Neural progenitor cell (in vitro differentiated cells): ENCODE data around the gene CD83. TPM values are rescaled to one million over a fixed set of nuclear protein-coding genes. Genes with fewer than 3 reads are reported as not detected.

Experiments
- DNase-seq: peaks from one replicate; pipeline ENCODE4 v3.0.0-alpha.2; 2016; ENCODE audit warnings: low spot score
- H2AFZ ChIP-seq: fragments of 200-600 bp; sonication (generic); replicated peaks from 2 replicates; pipeline ENCODE4 v1.6.1; 2016; ENCODE audit warnings: antibody characterized with exemption
- H3F3A ChIP-seq: fragments of 200-600 bp; sonication (generic); 2 replicates; pipeline ENCODE4 v1.6.1; 2016; ENCODE audit warnings: antibody characterized with exemption, low read depth
- H3K27ac ChIP-seq: fragments of 200-600 bp; sonication (generic); 2 replicates; pipeline ENCODE4 v1.5.1; 2016; ENCODE audit warnings: mild to moderate bottlenecking
- H3K27me3 ChIP-seq: fragments of 200-600 bp; sonication (generic); 2 replicates; pipeline ENCODE4 v1.6.1; 2016; ENCODE audit warnings: mild to moderate bottlenecking, moderate library complexity
- H3K36me3 ChIP-seq: fragments of 200-600 bp; sonication (generic); 2 replicates; pipeline ENCODE4 v1.5.1; 2016
- H3K4me1 ChIP-seq: fragments of 200-600 bp; sonication (generic); 2 replicates; pipeline ENCODE4 v1.6.1; 2016; ENCODE audit warnings: mixed run types
- H3K4me2 ChIP-seq: fragments of 200-600 bp; sonication (generic); 2 replicates; pipeline ENCODE4 v1.6.1; 2016
- H3K4me3 ChIP-seq: fragments of 200-600 bp; sonication (generic); 2 replicates; pipeline ENCODE4 v1.5.1; 2016
- H3K79me2 ChIP-seq: fragments of 200-600 bp; sonication (generic); 2 replicates; pipeline ENCODE4 v1.6.1; 2016; ENCODE audit warnings: low read depth
- H3K9ac ChIP-seq: fragments of 200-600 bp; sonication (generic); 2 replicates; pipeline ENCODE4 v1.6.1; 2016
- H3K9me3 ChIP-seq: fragments of 200-600 bp; sonication (generic); 2 replicates; pipeline ENCODE4 v1.5.1; 2016; ENCODE audit warnings: low read depth
- H4K20me1 ChIP-seq: fragments of 200-600 bp; sonication (generic); 2 replicates; pipeline ENCODE4 v1.6.1; 2016; ENCODE audit warnings: low read depth
- H3K27ac Mint-ChIP-seq: 3 replicates; pipeline ENCODE4 v1.8.0; 2021; ENCODE audit warnings: mixed read lengths
- H3K27me3 Mint-ChIP-seq: 2 replicates; pipeline ENCODE4 v1.8.0; 2022; ENCODE audit warnings: low read depth, mild to moderate bottlenecking, inconsistent platforms, moderate library complexity, mixed read lengths; ENCODE audit not compliant: insufficient read depth
- H3K36me3 Mint-ChIP-seq: 3 replicates; pipeline ENCODE4 v1.8.0; 2021; ENCODE audit warnings: mixed read lengths
- H3K4me1 Mint-ChIP-seq: 3 replicates; pipeline ENCODE4 v1.8.0; 2021; ENCODE audit warnings: mixed read lengths
- H3K4me3 Mint-ChIP-seq: 3 replicates; pipeline ENCODE4 v1.8.0; 2021; ENCODE audit warnings: mild to moderate bottlenecking, moderate library complexity, mixed read lengths
- H3K9me3 Mint-ChIP-seq: 3 replicates; pipeline ENCODE4 v1.8.0; 2020; ENCODE audit warnings: mixed read lengths
- EZH2 ChIP-seq: fragments of 200-600 bp; sonication (generic); IDR thresholded peaks from 2 replicates; pipeline ENCODE4 v1.6.1; 2017; ENCODE audit warnings: antibody characterized with exemption, mild to moderate bottlenecking, moderate library complexity
- EZH2phosphoT487 ChIP-seq: fragments of 200-600 bp; sonication (generic); IDR thresholded peaks from 2 replicates; pipeline ENCODE4 v1.6.1; 2017; ENCODE audit warnings: antibody characterized with exemption
- total RNA-seq: library from RNA; depleted of rRNA; stranded (reverse); fragments of >200 nt; gene quantifications from 2 replicates; pipeline ENCODE4 v1.2.3, GENCODE V29; 2015; ENCODE audit warnings: low replicate concordance
- TF ChIP-seq, protein P1 (sequence below): fragments of 200-600 bp; sonication (generic); IDR thresholded peaks from 2 replicates; pipeline ENCODE4 v1.5.1; 2017; ENCODE audit warnings: antibody characterized with exemption, mild to moderate bottlenecking

CD83 gene
- total RNA-seq, 1 donor from 2014 or later, result 0.80 TPM

DNA sequence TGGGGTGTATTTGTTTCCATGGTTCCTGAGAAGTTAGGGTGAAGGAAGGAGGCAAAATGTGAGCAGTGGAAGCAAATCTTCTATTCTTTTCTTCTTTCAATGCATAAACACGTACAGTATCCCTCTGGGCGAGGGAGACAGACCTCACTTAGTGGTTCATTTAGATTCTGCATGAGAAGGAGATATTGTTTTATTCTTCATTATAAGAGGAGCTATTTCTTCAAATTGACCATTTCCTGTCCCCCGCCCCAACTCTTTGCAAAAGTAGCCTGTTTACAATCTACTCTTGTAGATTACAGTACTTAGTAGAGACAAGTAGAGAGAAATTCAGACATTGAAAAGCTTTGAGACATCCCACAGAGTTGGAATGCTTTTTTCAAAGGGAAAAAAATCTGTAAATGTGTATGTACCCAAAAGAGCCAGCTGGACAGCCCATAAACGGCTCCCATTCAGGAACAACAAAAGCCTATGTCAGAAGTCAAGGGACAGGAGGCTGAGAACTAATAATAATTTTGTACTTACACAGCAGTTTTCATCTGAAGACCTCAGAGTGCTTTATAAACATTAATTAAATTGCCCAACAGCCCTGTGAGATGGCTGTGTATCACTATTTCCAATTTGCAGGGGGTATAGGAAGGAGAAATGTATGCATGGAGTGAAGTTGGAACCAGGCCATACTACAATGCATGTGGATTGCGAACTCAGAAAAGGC, 23.9 kb downstream of the CD83 start:
- no peaks in the 10 kb centered on the region for H3K9me3 Mint-ChIP-seq
- Histone ChIP-seq H3K9ac (no peak overlapping the region), H3K36me3 (no peaks in the 10 kb centered on the region), H3K9me3 (no peaks in the 10 kb centered on the region), H4K20me1 (no peaks in the 10 kb centered on the region), H2AFZ (no peak overlapping the region), H3K4me1 (peaks cover 5% of the 10 kb centered on the region), H3F3A (no peaks in the 10 kb centered on the region), H3K79me2 (no peaks in the 10 kb centered on the region), H3K4me3 (no peak overlapping the region), H3K27ac (no peak overlapping the region), H3K4me2 (no peak overlapping the region), H3K27me3 (no peaks in the 10 kb centered on the region)
- H3K27ac Mint-ChIP-seq, result no peak overlapping the region
- peaks cover 11% of the 10 kb centered on the region for H3K27me3 Mint-ChIP-seq
- peaks cover 35% of the 10 kb centered on the region for H3K4me1 Mint-ChIP-seq
- no peak overlapping the region for H3K4me3 Mint-ChIP-seq
- DNase-seq, result no peak
- H3K36me3 Mint-ChIP-seq, result no peaks in the 10 kb centered on the region
- TF ChIP-seq, protein P1, sequence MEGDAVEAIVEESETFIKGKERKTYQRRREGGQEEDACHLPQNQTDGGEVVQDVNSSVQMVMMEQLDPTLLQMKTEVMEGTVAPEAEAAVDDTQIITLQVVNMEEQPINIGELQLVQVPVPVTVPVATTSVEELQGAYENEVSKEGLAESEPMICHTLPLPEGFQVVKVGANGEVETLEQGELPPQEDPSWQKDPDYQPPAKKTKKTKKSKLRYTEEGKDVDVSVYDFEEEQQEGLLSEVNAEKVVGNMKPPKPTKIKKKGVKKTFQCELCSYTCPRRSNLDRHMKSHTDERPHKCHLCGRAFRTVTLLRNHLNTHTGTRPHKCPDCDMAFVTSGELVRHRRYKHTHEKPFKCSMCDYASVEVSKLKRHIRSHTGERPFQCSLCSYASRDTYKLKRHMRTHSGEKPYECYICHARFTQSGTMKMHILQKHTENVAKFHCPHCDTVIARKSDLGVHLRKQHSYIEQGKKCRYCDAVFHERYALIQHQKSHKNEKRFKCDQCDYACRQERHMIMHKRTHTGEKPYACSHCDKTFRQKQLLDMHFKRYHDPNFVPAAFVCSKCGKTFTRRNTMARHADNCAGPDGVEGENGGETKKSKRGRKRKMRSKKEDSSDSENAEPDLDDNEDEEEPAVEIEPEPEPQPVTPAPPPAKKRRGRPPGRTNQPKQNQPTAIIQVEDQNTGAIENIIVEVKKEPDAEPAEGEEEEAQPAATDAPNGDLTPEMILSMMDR, result no peak
- no peak for TF ChIP-seq EZH2
- no peak for TF ChIP-seq EZH2phosphoT487

DNA sequence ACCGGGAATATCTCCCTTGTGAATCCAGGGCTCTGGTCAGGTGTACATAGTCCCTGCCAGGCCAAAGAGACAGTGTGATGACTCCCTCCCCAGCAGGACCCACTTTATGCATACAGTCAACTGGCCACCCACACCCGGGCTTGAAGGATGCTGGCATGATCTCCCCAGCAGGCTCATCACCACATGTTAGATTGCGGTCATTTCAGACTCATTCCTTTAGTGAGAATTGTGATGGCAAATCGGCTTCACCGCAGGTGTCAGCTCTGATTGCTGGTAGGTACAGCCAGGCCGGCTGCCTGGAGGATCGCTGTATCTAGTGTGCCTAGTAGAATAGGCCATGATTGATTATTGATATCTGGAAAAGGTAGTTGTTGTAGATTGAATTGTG, 24.5 kb downstream of the CD83 start:
- no peak for TF ChIP-seq EZH2phosphoT487
- TF ChIP-seq, protein P1, result no peak
- no peak for TF ChIP-seq EZH2
- no peak overlapping the region for H3K4me3 ChIP-seq
- H4K20me1 ChIP-seq, result no peaks in the 10 kb centered on the region
- Mint-ChIP-seq H3K27me3 (peaks cover 11% of the 10 kb centered on the region), H3K9me3 (no peaks in the 10 kb centered on the region), H3K4me1 (peaks cover 40% of the 10 kb centered on the region), H3K36me3 (no peaks in the 10 kb centered on the region), H3K4me3 (no peak overlapping the region), H3K27ac (no peak overlapping the region)
- H3K4me2 ChIP-seq, result no peak overlapping the region
- H3K4me1 ChIP-seq, result peaks cover 5% of the 10 kb centered on the region
- no peaks in the 10 kb centered on the region for H3K27me3 ChIP-seq
- no peak overlapping the region for H2AFZ ChIP-seq
- no peaks in the 10 kb centered on the region for H3K9me3 ChIP-seq
- H3K27ac ChIP-seq, result no peak overlapping the region
- H3K9ac ChIP-seq, result no peak overlapping the region
- no peaks in the 10 kb centered on the region for H3K79me2 ChIP-seq
- no peak for DNase-seq
- no peaks in the 10 kb centered on the region for H3K36me3 ChIP-seq
- H3F3A ChIP-seq, result no peaks in the 10 kb centered on the region

DNA sequence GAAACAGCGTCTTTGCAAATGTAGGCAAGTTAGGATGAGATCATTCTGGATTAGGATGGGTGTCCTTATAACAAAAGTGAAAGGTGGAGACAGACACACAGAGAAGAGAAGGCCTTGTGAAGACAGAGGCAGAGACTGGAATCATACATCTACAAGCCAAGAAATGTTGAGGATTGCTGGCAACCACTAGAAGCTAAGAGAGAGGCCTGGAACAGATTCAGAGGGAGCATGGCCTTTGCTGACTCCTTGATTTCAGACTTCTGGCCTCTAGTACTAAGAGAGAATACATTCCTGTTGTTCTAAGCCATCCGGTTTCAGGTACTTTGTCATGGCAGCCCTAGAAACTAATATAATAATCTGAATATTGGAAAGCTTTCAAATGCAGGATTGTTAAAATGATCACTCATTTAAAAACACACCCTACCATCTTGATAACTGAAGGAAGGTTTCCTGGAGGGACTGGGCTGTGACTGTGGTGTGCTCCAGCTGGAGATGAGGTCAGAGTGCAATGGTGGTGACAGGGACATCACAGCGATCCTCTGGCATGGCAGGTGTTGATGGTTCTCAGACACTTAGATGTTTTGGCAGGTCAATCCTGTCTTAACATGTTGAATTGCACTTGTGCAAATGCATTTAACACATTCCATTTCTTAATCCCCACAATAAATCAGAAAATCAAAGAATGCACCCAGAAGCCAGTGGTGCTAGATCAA, 25.1 kb downstream of the CD83 start:
- H3K4me1 Mint-ChIP-seq, result peaks cover 41% of the 10 kb centered on the region
- H3K9me3 Mint-ChIP-seq, result no peaks in the 10 kb centered on the region
- H3K9ac ChIP-seq, result no peak overlapping the region
- H3K4me3 ChIP-seq, result no peak overlapping the region
- H3K79me2 ChIP-seq, result no peaks in the 10 kb centered on the region
- no peak for TF ChIP-seq EZH2phosphoT487
- TF ChIP-seq, protein P1, result no peak
- no peak for TF ChIP-seq EZH2
- H3K36me3 ChIP-seq, result no peaks in the 10 kb centered on the region
- H3K27ac ChIP-seq, result no peak overlapping the region
- no peaks in the 10 kb centered on the region for H3K36me3 Mint-ChIP-seq
- no peak overlapping the region for H2AFZ ChIP-seq
- H4K20me1 ChIP-seq, result no peaks in the 10 kb centered on the region
- DNase-seq, result no peak
- peaks cover 11% of the 10 kb centered on the region for H3K27me3 Mint-ChIP-seq
- no peaks in the 10 kb centered on the region for H3F3A ChIP-seq
- H3K27me3 ChIP-seq, result no peaks in the 10 kb centered on the region
- H3K27ac Mint-ChIP-seq, result no peak overlapping the region
- no peaks in the 10 kb centered on the region for H3K9me3 ChIP-seq
- no peak overlapping the region for H3K4me2 ChIP-seq
- no peak overlapping the region for H3K4me3 Mint-ChIP-seq
- peaks cover 5% of the 10 kb centered on the region for H3K4me1 ChIP-seq
